ENCODE results near the gene ARHGAP40.
A peak's percentile ranks its signal among the peaks of the same experiment; 100 is the strongest.

Gene ARHGAP40

DNA sequence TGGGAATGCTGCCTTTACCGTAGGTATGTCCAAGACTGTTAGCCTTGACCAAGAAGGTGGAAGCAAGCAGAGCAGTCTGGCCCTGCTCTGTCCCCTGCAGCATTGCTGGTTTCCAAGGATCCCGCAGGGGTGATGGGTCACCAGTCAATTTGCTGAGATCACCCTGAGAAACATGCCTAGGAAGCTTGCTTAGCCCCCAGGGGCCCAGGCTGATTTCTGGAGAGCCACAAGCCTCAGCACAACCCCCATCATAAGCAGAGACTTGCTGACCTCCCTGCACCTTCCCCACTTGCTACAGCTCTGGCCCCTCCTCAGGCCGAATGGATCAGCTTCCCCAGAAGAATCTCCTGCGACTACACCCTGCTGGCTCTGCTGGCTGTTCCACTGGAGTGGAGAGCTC, 21.5 kb downstream of the ARHGAP40 start:
- no peak for DNase-seq

DNA sequence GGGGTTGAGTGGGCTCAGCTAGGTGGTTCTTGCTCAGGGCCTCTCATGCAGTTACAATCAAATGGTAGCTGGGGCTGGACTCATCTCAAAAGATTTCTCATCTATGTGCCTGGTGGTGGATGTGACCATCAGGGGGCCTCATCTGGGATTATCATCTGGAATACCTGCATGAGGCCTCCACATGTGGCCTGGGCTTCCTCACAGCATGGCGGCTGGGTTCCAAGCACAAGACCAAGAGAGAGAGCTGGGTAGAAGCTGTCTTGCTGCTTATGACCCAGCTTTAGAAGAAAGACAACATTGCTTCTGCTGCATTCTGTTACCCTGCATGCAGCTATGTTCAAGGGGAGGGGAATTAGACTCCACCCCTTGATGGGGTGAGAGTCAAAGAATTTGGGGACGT, 22.5 kb downstream of the ARHGAP40 start:
- no peak for DNase-seq

DNA sequence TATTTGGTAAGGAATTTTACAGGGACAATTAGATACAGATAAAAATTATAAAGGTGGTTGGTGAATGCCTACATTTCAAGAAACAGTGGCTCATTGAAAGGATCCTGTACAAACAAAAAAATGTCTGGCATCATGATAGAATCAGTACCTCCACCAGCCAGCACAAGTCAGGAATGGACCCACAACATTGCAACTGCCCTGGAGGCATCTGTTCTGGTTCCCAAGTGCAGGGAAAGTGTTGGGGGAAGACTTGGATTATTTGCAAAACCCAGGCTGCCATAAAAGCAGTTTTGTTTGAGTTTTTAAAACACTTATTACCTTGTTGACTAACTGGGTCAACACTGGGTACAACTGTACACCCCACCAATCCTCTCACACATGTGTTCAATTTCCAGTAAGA, 24.3 kb downstream of the ARHGAP40 start:
- DNase-seq = no peak

DNA sequence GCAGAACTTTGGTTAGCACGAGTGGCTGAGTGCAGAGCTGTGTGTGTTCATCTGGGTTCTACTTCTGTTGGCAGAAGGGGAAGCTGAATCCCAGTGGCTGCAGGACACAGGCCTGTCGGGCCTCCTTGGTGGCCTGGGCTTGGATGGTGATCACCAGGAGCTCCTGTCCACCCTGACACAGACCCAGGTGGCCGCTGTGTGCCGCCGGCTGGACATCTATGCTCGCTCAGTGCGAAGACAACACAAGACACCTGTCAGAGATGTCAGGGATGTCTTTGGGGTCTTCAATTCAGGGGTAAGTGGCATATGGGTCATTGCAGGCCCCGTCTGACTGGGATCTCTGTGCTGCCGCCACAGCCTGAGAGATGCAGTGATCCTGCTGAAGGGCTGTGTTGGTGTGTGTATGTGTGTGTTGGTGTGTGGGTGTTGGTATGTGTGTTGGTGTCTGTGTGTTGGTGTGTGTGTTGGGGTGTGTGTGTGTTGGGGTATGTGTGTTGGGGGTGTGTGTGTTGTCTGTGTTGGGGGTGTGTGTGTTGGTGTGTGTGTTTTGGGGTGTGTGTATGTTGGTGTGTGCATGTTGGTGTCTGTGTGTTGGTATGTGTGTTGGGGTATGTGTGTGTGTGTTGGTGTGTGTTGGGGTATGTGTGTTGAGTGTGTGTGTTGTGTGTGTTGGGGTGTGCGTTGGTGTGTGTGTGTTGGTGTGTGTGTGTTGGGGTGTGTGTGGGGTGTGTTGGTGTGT, 25.5 kb downstream of the ARHGAP40 start:
- no peak for DNase-seq

GRCh38 chr20:38628580-38629470, 27.2 kb downstream of the ARHGAP40 start:
- no peak for DNase-seq

DNA sequence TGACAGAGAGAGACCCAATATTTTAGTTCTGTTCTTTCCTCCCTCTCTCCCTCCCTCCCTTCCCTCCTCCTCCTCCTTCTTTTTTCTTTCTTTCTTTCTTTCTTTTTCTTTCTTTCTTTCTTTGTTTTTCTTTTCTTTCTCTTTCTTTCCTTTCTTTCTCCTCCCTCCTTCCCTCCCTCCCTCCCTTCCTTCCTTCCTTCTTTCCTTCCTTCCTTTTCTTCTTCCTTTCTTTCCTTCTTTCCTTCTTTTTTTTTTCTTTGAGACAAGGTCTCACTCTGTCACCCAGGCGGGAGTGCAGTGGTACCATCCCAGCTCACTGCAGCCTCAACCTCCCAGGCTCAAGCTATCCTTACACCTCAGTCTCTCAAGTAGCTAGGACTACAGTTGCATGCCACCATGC, 28.4 kb downstream of the ARHGAP40 start:
- no peak for DNase-seq

GRCh38 chr20:38630727-38631126, 29.1 kb downstream of the ARHGAP40 start:
- DNase-seq = no peak

GRCh38 chr20:38631155-38632022, 29.8 kb downstream of the ARHGAP40 start:
- DNase-seq = no peak

- peak; percentile 34 for DNase-seq
Observed at GRCh38 chr20:38633577-38634093, 32.0 kb downstream of the ARHGAP40 start.

DNA sequence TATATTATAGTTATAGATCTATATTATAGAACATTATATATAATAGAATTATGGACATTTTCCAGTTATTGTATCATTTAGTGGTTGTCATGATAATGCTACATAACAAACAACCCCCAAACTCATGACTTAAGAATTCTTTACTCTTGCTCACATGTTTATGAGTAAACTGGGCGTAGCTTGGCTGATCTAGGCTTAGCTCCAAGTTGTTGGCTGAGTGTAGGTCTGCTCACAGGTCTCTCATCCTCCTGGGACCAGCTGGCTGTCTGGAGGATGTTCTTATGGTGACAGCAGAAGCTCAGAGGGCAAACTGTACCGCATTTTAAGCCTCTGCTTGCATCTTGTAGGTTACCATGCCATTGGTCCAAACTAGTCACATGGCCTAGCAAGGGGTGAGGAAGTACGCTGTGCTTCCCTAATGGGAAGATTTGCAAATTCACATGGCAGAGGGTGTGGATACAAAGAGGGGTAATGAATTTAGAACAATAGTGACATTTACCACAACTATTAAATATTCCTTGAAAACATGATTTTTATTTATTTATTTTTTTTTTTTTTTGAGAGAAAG, 34.2 kb downstream of the ARHGAP40 start:
- no peak for DNase-seq

GRCh38 chr20:38640521-38640920, 38.9 kb downstream of the ARHGAP40 start:
- DNase-seq = no peak

DNA sequence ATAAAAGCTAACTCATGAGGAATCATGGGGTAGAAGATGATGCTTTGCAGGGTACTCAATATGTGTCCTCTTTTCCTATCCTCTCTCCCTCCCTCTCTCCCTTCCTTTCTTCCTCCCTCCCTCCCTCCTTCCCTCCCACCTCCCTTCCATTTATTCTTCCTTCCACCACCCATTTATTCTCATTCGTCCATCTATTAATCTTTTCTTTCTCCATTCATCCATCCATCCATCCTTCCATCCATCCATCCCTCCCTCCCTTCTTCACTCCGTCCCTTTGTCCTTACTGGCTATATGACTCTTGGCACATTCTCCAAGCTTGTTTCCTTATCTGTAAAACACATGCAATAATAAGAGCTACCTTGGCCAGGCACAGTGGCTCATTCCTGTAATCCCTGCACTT, 40.9 kb downstream of the ARHGAP40 start:
- DNase-seq = no peak

GRCh38 chr20:38644588-38645260, 43.1 kb downstream of the ARHGAP40 start:
- no peak for DNase-seq

GRCh38 chr20:38645351-38645750, 43.7 kb downstream of the ARHGAP40 start:
- DNase-seq = no peak

GRCh38 chr20:38645980-38646858, 44.6 kb downstream of the ARHGAP40 start:
- peak; percentile 52 for DNase-seq

DNA sequence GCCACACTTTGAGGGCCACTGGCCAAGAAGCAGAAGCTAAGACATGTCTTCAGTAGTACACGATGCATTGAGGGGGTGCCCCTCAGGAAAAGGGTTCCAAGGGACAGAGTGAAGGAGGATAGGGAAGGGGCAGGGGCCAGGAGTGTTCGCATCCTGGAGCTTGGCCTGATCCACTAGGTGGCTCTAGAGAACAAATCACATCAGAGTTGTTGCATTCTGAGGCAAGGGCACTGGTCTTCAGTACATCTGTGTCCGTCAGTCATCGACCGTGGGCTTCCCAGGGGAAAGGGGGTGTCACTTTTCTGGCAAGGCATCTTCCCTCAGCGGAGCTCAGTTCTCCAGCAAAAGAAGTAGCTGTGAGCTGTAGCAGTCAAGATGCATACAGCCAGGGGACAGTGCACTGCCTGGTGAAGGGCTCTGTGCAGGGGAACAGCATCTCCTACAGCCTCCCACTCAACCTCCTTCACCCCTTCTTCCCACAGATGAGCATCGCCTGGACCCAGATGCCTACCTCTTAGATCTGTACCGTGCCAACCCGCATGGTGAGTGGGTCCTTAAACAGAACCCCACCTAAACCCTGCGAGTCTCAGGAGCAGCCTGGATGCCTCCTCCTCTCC, 47.8 kb downstream of the ARHGAP40 start:
- no peak for DNase-seq

GRCh38 chr20:38650010-38650409, 48.4 kb downstream of the ARHGAP40 start:
- DNase-seq = no peak

DNA sequence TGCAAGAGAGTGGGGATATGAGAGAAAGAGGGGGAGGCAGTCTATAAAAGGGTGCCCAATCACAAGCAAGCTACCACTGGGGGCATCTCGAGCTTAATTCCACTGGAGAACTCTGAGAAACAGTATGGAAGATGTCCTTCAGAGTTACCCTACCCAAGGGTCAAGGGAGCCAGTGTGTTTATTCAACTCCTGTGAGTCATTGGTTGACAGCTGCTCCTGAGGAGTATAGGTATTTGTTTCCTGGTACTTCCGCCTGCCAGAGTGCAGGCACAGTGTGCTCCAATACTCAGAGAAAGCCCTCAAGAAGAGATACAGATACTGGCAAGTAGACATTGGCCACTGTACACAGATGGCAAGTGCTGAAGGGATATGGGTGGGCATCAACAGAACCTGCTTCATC, 49.5 kb downstream of the ARHGAP40 start:
- no peak for DNase-seq

- no peak for DNase-seq
Observed at GRCh38 chr20:38651562-38651961, 50.0 kb downstream of the ARHGAP40 start.

DNA sequence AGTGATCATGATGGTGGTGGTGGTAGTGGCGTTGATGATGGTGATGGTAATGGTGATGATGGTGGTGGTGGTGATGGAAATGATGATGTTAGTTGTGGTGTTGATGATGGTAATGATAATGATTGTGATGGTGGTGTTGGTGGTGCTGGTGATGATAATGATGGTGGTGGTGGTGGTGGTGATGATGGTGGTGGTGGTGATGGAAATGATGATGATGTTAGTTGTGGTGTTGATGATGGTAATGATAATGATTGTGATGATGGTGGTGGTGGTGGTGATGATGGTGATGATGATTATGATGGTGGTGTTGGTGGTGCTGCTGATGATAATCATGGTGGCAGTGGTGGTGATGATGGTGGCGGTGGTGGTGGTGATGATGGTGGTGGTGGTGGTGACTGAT, 51.4 kb downstream of the ARHGAP40 start:
- no peak for DNase-seq

- no peak for DNase-seq
Observed at GRCh38 chr20:38657390-38657789, 55.8 kb downstream of the ARHGAP40 start.

All from DMS79 (cell line).